Trophoblast cell (in vitro differentiated cells and primary cell): Measurements from ENCODE around the gene SLC22A6.
"Not testable (repeated sequence)": the region's sequence is repeated elsewhere in the genome, so short reads cannot be mapped to it uniquely, and the experiment has no call there.

Source experiments
- DNase-seq, 2 donors: peaks; one replicate each; pipeline ENCODE4 v3.0.0-alpha.2; 2016
- H2AFZ ChIP-seq: 2 replicates; pipeline ENCODE4 v1.6.1; 2013; ENCODE audit warnings: low read length, moderate library complexity, mild to moderate bottlenecking; ENCODE audit not compliant: insufficient read depth, poor library complexity
- H2AK5ac ChIP-seq: 2 replicates; pipeline ENCODE4 v1.6.1; 2013; ENCODE audit warnings: mild to moderate bottlenecking, low read length
- H2BK120ac ChIP-seq: 2 replicates; pipeline ENCODE4 v1.6.1; 2013; ENCODE audit warnings: low read length, mild to moderate bottlenecking, moderate library complexity; ENCODE audit not compliant: insufficient read depth, poor library complexity
- H2BK12ac ChIP-seq: 2 replicates; pipeline ENCODE4 v1.6.1; 2013; ENCODE audit warnings: mild to moderate bottlenecking, low read length, moderate library complexity
- H2BK5ac ChIP-seq: 2 replicates; pipeline ENCODE4 v1.6.1; 2013; ENCODE audit warnings: low read length, low read depth, moderate library complexity, mild to moderate bottlenecking; ENCODE audit not compliant: poor library complexity
- H3K14ac ChIP-seq: 2 replicates; pipeline ENCODE4 v1.6.1; 2013; ENCODE audit warnings: mild to moderate bottlenecking, low read length
- H3K18ac ChIP-seq: 2 replicates; pipeline ENCODE4 v1.6.1; 2013; ENCODE audit warnings: mild to moderate bottlenecking, low read length
- H3K23ac ChIP-seq: 2 replicates; pipeline ENCODE4 v1.6.1; 2013; ENCODE audit warnings: low read length
- H3K27ac ChIP-seq: 2 replicates; pipeline ENCODE4 v1.5.1; 2013; ENCODE audit warnings: low read depth, mild to moderate bottlenecking, inconsistent platforms, low read length, moderate library complexity
- H3K27me3 ChIP-seq: 2 replicates; pipeline ENCODE4 v1.6.1; 2013; ENCODE audit warnings: inconsistent platforms, mild to moderate bottlenecking, low read length, moderate library complexity; ENCODE audit not compliant: insufficient read depth
- H3K36me3 ChIP-seq, 2 experiments: 1 replicate in 1 of 2; 2 replicates in 1 of 2; pipeline ENCODE4 v1.6.1; 2013; ENCODE audit warnings: low read length in 2 of 2, mild to moderate bottlenecking in 2 of 2, moderate library complexity in 1 of 2; ENCODE audit not compliant: insufficient read depth in 2 of 2, control insufficient read depth in 1 of 2
- H3K4ac ChIP-seq: 2 replicates; pipeline ENCODE4 v1.6.1; 2013; ENCODE audit warnings: low read depth, mild to moderate bottlenecking, low read length, moderate library complexity
- H3K4me1 ChIP-seq, 2 experiments: 1 replicate in 1 of 2; 2 replicates in 1 of 2; pipeline ENCODE4 v1.6.1; 2013; ENCODE audit warnings: low read length in 2 of 2, mild to moderate bottlenecking in 2 of 2, moderate library complexity in 1 of 2; ENCODE audit not compliant: insufficient read depth in 2 of 2, control insufficient read depth in 1 of 2
- H3K4me2 ChIP-seq: 2 replicates; pipeline ENCODE4 v1.6.1; 2013; ENCODE audit warnings: inconsistent platforms, mild to moderate bottlenecking, low read length, moderate library complexity
- H3K4me3 ChIP-seq: 2 replicates; pipeline ENCODE4 v1.5.1; 2013; ENCODE audit warnings: mild to moderate bottlenecking, low read depth, low read length, inconsistent platforms
- H3K79me1 ChIP-seq: one replicate; pipeline ENCODE4 v1.6.1; 2013; ENCODE audit warnings: low read length
- H3K79me2 ChIP-seq: 2 replicates; pipeline ENCODE4 v1.6.1; 2013; ENCODE audit warnings: low read length, mild to moderate bottlenecking; ENCODE audit not compliant: control insufficient read depth, insufficient read depth, poor library complexity
- H3K9ac ChIP-seq: 2 replicates; pipeline ENCODE4 v1.6.1; 2013; ENCODE audit warnings: mild to moderate bottlenecking, low read length
- H3K9me3 ChIP-seq: 2 replicates; pipeline ENCODE4 v1.6.1; 2013; ENCODE audit warnings: low read depth, mild to moderate bottlenecking, control low read depth, inconsistent platforms, low read length; ENCODE audit not compliant: insufficient read depth
- H4K12ac ChIP-seq: 2 replicates; pipeline ENCODE4 v1.6.1; 2013; ENCODE audit warnings: low read depth, mild to moderate bottlenecking, low read length, moderate library complexity
- H4K8ac ChIP-seq: 2 replicates; pipeline ENCODE4 v1.6.1; 2013; ENCODE audit warnings: low read depth, mild to moderate bottlenecking, low read length, moderate library complexity
- H4K91ac ChIP-seq: one replicate; pipeline ENCODE4 v1.6.1; 2013; ENCODE audit warnings: low read depth, mild to moderate bottlenecking, low read length, moderate library complexity
- WGBS: extraction: QIAGEN DNeasy Blood & Tissue Kit; methylation state at CpG from one replicate; pipeline ENCODE4 v1.1.7; 2013; ENCODE audit warnings: missing lambda C conversion rate; ENCODE audit not compliant: insufficient read length, insufficient coverage; ENCODE audit errors: extremely low coverage; 5-methylcytosine and 5-hydroxymethylcytosine counted together

SLC22A6 gene

GRCh38 chr11:62937528-62937927 lies 47.2 kb downstream of the SLC22A6 start:
- H3K4me1 ChIP-seq: not testable (repeated sequence)

GRCh38 chr11:62934496-62934785 lies 50.3 kb downstream of the SLC22A6 start:
- no CpG with 5 or more reads among the region's 1 CpG for WGBS
- H3K4me3 ChIP-seq: no peak overlapping the region
- no peak overlapping the region for H2BK12ac ChIP-seq
- H3K27ac ChIP-seq: no peak overlapping the region
- no peak overlapping the region for H2AK5ac ChIP-seq
- no peak overlapping the region for H2BK120ac ChIP-seq
- H3K14ac ChIP-seq: no peak overlapping the region
- no peaks in the 10 kb centered on the region for H3K27me3 ChIP-seq
- no peak overlapping the region for H3K18ac ChIP-seq
- H3K9me3 ChIP-seq: no peaks in the 10 kb centered on the region
- no peak overlapping the region for H4K91ac ChIP-seq
- H3K79me1 ChIP-seq: no peaks in the 10 kb centered on the region
- no peak overlapping the region for H4K8ac ChIP-seq
- H3K36me3 ChIP-seq: no peaks in the 10 kb centered on the region
- H2AFZ ChIP-seq: no peak overlapping the region
- H4K12ac ChIP-seq: no peak overlapping the region
- H3K4me2 ChIP-seq: no peak overlapping the region
- no peak overlapping the region for H3K9ac ChIP-seq
- no peaks in the 10 kb centered on the region for H3K4me1 ChIP-seq
- H3K4ac ChIP-seq: no peak overlapping the region
- H3K23ac ChIP-seq: no peak overlapping the region
- H3K79me2 ChIP-seq: no peaks in the 10 kb centered on the region
- H2BK5ac ChIP-seq: no peak overlapping the region
- DNase-seq: no peak

More at GRCh38 chr11:62937528-62937927, 47.2 kb downstream of the SLC22A6 start:
- WGBS: no CpG with 5 or more reads among the region's 2 CpGs
- not testable (repeated sequence) for H3K27me3 ChIP-seq, H3K4me2 ChIP-seq, H2BK120ac ChIP-seq, H3K4ac ChIP-seq, H3K14ac ChIP-seq, H3K9me3 ChIP-seq, H2AK5ac ChIP-seq, H3K27ac ChIP-seq, H4K12ac ChIP-seq, H4K8ac ChIP-seq, H2AFZ ChIP-seq, H3K79me2 ChIP-seq, H3K4me3 ChIP-seq, H4K91ac ChIP-seq, H3K18ac ChIP-seq, H3K36me3 ChIP-seq, H2BK12ac ChIP-seq, H2BK5ac ChIP-seq, H3K79me1 ChIP-seq, H3K23ac ChIP-seq, H3K9ac ChIP-seq, DNase-seq

- Histone ChIP-seq H3K14ac (no peak overlapping the region), H2AK5ac (no peak overlapping the region)
- DNase-seq: no peak
These were observed 50.8 kb downstream of the SLC22A6 start for GRCh38 chr11:62933750-62934495.

GRCh38 chr11:62933285-62933684 lies 51.5 kb downstream of the SLC22A6 start:
- Histone ChIP-seq H3K27ac (no peak overlapping the region), H3K79me1 (no peaks in the 10 kb centered on the region), H3K4ac (no peak overlapping the region), H3K14ac (no peak overlapping the region), H3K27me3 (no peaks in the 10 kb centered on the region), H3K36me3 (no peaks in the 10 kb centered on the region), H2AFZ (no peak overlapping the region), H3K79me2 (no peaks in the 10 kb centered on the region), H4K8ac (no peak overlapping the region), H2BK12ac (no peak overlapping the region), H3K9me3 (no peaks in the 10 kb centered on the region), H4K91ac (no peak overlapping the region), H3K9ac (no peak overlapping the region), H4K12ac (no peak overlapping the region), H3K4me1 (no peaks in the 10 kb centered on the region), H2AK5ac (no peak overlapping the region), H3K18ac (no peak overlapping the region), H3K4me3 (no peak overlapping the region), H2BK5ac (no peak overlapping the region), H3K23ac (no peak overlapping the region), H3K4me2 (no peak overlapping the region), H2BK120ac (no peak overlapping the region)
- no CpG with 5 or more reads among the region's 13 CpGs for WGBS
- no peak for DNase-seq

More at GRCh38 chr11:62933750-62934495, 50.8 kb downstream of the SLC22A6 start:
- no peak overlapping the region for H2AFZ ChIP-seq
- no CpG with 5 or more reads among the region's 5 CpGs for WGBS
- H3K9ac ChIP-seq: no peak overlapping the region
- no peaks in the 10 kb centered on the region for H3K27me3 ChIP-seq
- peak overlapping the region; percentile 3 for H3K4me3 ChIP-seq
- no peaks in the 10 kb centered on the region for H3K79me2 ChIP-seq
- no peak overlapping the region for H3K4me2 ChIP-seq
- no peaks in the 10 kb centered on the region for H3K4me1 ChIP-seq
- no peak overlapping the region for H3K23ac ChIP-seq
- no peak overlapping the region for H4K91ac ChIP-seq
- H3K18ac ChIP-seq: no peak overlapping the region
- H3K27ac ChIP-seq: no peak overlapping the region
- no peak overlapping the region for H4K8ac ChIP-seq
- H2BK120ac ChIP-seq: no peak overlapping the region
- no peaks in the 10 kb centered on the region for H3K9me3 ChIP-seq
- no peak overlapping the region for H3K4ac ChIP-seq
- no peak overlapping the region for H2BK5ac ChIP-seq
- no peak overlapping the region for H4K12ac ChIP-seq
- no peaks in the 10 kb centered on the region for H3K36me3 ChIP-seq
- H3K79me1 ChIP-seq: no peaks in the 10 kb centered on the region
- H2BK12ac ChIP-seq: no peak overlapping the region
